ENCODE results near the gene STK11.
A peak's percentile ranks its signal among the peaks of the same experiment; 100 is the strongest.

DNA sequence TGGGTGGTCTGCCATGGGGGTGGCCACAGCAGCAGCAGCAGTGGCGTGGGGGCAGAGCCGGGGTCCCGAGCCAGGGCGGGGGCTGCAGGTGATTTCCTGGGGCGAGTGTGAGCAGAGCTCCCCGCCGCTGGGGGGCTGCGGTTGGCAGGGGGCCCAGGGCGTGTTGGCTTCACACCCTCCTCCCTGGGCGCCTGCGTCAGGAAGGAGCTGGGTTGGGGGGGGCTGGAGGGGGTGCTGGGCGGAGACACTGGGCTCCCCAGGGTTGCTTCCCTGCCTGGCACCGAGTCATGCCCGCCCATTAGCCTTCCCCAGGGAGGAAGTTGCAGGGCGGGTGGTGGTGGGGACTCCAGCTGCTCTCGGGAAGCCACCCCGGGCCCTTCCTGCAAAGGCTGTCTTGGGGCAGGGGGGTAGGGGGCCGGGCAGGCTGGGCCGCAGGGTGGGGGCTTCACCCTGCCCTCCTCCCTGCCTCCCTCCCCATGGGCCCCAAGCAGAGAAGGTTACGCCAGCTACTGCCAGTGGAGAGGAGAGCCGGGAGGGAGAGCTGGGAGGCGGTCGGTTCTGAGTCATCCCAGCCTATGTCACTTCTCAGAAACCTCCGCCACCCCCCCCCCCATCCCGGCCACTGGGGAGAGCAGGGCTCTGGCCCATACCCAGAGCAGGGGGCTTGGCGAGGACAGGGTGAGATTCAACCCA, 47.4 kb downstream of the STK11 start:
- no peak for TF ChIP-seq RAD21 (IDR thresholded peaks at IDR 0.05; ENCODE audit: low read length)
- no peak for TF ChIP-seq MEF2A (IDR thresholded peaks at IDR 0.05; ENCODE audit: borderline replicate concordance, low read depth)
- no peak for TF ChIP-seq GATA2 (CRISPR knock-in tag; IDR thresholded peaks at IDR 0.05)
- TF ChIP-seq, protein P1, sequence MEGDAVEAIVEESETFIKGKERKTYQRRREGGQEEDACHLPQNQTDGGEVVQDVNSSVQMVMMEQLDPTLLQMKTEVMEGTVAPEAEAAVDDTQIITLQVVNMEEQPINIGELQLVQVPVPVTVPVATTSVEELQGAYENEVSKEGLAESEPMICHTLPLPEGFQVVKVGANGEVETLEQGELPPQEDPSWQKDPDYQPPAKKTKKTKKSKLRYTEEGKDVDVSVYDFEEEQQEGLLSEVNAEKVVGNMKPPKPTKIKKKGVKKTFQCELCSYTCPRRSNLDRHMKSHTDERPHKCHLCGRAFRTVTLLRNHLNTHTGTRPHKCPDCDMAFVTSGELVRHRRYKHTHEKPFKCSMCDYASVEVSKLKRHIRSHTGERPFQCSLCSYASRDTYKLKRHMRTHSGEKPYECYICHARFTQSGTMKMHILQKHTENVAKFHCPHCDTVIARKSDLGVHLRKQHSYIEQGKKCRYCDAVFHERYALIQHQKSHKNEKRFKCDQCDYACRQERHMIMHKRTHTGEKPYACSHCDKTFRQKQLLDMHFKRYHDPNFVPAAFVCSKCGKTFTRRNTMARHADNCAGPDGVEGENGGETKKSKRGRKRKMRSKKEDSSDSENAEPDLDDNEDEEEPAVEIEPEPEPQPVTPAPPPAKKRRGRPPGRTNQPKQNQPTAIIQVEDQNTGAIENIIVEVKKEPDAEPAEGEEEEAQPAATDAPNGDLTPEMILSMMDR (IDR thresholded peaks at IDR 0.05): peak; percentile 24
- peak; percentile 59; the same call in 1 of the 2 replicates for TF ChIP-seq TCF12 (IDR thresholded peaks at IDR 0.05)

Measured in SK-N-SH (cell line).